ENCODE data around the gene LGALS7B.

DNA sequence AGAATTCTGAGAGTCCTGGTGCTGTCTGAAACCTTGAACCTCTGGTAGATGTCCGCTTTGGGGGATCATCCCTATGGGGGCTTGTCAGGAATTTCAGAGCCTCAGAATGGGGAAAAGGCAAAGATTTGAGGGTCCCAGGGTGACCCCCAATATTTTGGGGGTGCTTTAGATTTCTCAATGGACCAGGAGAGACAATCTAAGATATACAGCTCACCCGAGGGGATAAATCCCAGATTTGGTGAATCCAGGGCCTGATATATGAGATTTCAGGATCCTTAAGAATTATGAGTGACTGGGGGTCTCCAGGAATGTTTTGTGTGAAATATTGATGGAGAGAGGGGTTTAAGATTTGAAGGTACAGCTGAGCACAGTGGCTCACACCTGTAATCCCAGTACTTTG is 48.1 kb upstream of the LGALS7B start:
- TF ChIP-seq, protein P1, sequence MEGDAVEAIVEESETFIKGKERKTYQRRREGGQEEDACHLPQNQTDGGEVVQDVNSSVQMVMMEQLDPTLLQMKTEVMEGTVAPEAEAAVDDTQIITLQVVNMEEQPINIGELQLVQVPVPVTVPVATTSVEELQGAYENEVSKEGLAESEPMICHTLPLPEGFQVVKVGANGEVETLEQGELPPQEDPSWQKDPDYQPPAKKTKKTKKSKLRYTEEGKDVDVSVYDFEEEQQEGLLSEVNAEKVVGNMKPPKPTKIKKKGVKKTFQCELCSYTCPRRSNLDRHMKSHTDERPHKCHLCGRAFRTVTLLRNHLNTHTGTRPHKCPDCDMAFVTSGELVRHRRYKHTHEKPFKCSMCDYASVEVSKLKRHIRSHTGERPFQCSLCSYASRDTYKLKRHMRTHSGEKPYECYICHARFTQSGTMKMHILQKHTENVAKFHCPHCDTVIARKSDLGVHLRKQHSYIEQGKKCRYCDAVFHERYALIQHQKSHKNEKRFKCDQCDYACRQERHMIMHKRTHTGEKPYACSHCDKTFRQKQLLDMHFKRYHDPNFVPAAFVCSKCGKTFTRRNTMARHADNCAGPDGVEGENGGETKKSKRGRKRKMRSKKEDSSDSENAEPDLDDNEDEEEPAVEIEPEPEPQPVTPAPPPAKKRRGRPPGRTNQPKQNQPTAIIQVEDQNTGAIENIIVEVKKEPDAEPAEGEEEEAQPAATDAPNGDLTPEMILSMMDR (IDR thresholded peaks at IDR 0.05): no peak
- no peak for TF ChIP-seq EP300 (IDR thresholded peaks at IDR 0.05; ENCODE audit: low read depth)
